NCI-H524 treated with DMSO at 0.1 percent for 48 hours (cell line): Measurements from ENCODE around the gene CKS1B.

Experiments used
- DNase-seq: peaks from one replicate; lab custom pipeline; 2025; lab: John Stamatoyannopoulos, UW

Gene CKS1B

GRCh38 chr1:154974102-154974807 lies at the start of gene CKS1B:
TSS of gene CKS1B (plus strand) at chr1:154974681. CDS start at chr1:154974746, 65 bp downstream.
- peak; percentile 99 for DNase-seq

GRCh38 chr1:154925335-154926170 lies 48.9 kb upstream of the CKS1B start:
- no peak for DNase-seq

- no peak for DNase-seq
These were observed 48.3 kb upstream of the CKS1B start for GRCh38 chr1:154926201-154926600.

GRCh38 chr1:154931940-154932487 lies 42.5 kb upstream of the CKS1B start:
- DNase-seq, result no peak

GRCh38 chr1:154934358-154934948 lies 40.0 kb upstream of the CKS1B start:
- no peak for DNase-seq

- DNase-seq, result no peak
These were observed 38.5 kb upstream of the CKS1B start for GRCh38 chr1:154935749-154936554.

- DNase-seq, result peak; percentile 64
These were observed 37.9 kb upstream of the CKS1B start, which contains the start of gene PMVK for GRCh38 chr1:154936555-154937084. TSS of gene PMVK (minus strand) at chr1:154936719. CDS start at chr1:154936685, 34 bp downstream.

- peak; percentile 56 for DNase-seq
These were observed 37.1 kb upstream of the CKS1B start for GRCh38 chr1:154937085-154937987.

GRCh38 chr1:154937988-154938386 lies 36.5 kb upstream of the CKS1B start:
- no peak for DNase-seq

- DNase-seq, result no peak
These were observed 35.7 kb upstream of the CKS1B start for GRCh38 chr1:154938604-154939399.

- DNase-seq, result no peak
These were observed 34.3 kb upstream of the CKS1B start for GRCh38 chr1:154940213-154940560.

- DNase-seq, result peak; percentile 48
These were observed 33.8 kb upstream of the CKS1B start for GRCh38 chr1:154940651-154941194.

- peak; percentile 79 for DNase-seq
These were observed 33.0 kb upstream of the CKS1B start for GRCh38 chr1:154941333-154942013.

- no peak for DNase-seq
These were observed 30.7 kb upstream of the CKS1B start for GRCh38 chr1:154943649-154944400.

- DNase-seq, result no peak
These were observed 29.9 kb upstream of the CKS1B start for GRCh38 chr1:154944401-154945159.

- no peak for DNase-seq
These were observed 29.1 kb upstream of the CKS1B start for GRCh38 chr1:154945160-154945961.
